Measurements from ENCODE around the gene CDK6. TPM values are rescaled to one million over a fixed set of nuclear protein-coding genes. Genes with fewer than 3 reads are reported as not detected.
"Not testable (repeated sequence)": the region's sequence is repeated elsewhere in the genome, so short reads cannot be mapped to it uniquely, and the experiment has no call there.

The CDK6 gene
- total RNA-seq, 2 donors from 2014 or later = 278 to 404 TPM

DNA sequence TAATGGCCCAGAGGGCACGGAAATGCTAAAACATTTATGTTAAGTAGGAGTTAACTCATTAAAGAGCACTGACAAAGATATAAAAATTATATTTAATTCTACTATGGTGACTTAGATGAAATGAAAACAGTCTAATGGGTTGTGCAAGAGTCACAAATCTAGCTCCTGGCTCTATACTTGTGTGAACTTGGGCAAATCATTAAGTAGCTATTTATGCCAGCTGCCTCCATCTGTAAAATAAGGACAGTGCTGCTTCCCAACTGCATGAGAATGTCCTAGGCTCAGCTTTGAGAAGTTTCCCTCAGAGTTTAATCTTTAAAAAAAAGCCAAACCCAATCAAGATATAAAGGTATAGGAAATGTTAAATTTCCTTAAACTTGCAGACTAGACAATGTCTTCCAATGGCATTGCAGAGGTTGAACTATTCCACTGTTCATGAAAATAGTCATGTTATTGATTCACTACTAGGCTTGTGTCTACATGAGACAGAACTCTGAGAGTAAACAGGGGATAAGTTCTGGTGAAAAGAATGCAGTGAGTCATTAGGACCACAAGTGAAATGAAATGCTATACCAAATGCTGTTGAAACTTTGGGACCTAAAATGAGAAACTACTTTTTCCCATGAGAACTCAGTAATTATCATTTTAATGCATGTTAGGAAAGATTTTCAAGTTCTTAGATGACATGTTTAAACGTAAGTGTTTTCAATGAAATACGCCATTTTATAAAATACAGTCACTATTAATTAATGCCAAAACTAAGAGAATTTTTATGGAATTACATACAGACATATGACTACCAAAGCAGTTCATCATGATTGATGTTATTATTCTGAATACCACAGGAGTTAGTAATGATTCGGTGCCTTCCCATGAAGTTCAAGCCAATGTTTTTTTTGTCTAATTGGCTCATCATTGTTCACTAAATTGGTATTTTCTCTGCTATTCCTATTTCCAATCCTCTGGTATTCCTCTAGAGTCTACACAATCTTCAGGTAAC is 84.2 kb downstream of the CDK6 start:
- no peak overlapping the region for H3K27ac Mint-ChIP-seq
- DNase-seq (ENCODE audit: low spot score) (no peak), ATAC-seq (no peak)
- H3K27me3 Mint-ChIP-seq = no peaks in the 10 kb centered on the region
- H3K9me3 Mint-ChIP-seq = no peaks in the 10 kb centered on the region
- peaks cover 42 to 61% of the 10 kb centered on the region in 2 donors for H3K4me1 Mint-ChIP-seq (ENCODE audit: low read depth in 2 of 2)
- no peak overlapping the region for H3K4me3 Mint-ChIP-seq
- H3K36me3 Mint-ChIP-seq = peaks cover 40% of the 10 kb centered on the region

GRCh38 chr7:92750946-92751345 is 85.4 kb downstream of the CDK6 start:
- H3K4me3 Mint-ChIP-seq = no peak overlapping the region
- peaks cover 37% of the 10 kb centered on the region for H3K36me3 Mint-ChIP-seq
- peaks cover 42 to 67% of the 10 kb centered on the region in 2 donors for H3K4me1 Mint-ChIP-seq (ENCODE audit: low read depth in 2 of 2)

GRCh38 chr7:92750447-92750839 is 85.9 kb downstream of the CDK6 start:
- H3K27ac Mint-ChIP-seq = no peak overlapping the region

More at GRCh38 chr7:92750946-92751345, 85.4 kb downstream of the CDK6 start:
- no peak for ATAC-seq
- Mint-ChIP-seq H3K27me3 (no peaks in the 10 kb centered on the region), H3K9me3 (no peaks in the 10 kb centered on the region), H3K27ac (no peak overlapping the region)
- DNase-seq (ENCODE audit: low spot score) = no peak

DNA sequence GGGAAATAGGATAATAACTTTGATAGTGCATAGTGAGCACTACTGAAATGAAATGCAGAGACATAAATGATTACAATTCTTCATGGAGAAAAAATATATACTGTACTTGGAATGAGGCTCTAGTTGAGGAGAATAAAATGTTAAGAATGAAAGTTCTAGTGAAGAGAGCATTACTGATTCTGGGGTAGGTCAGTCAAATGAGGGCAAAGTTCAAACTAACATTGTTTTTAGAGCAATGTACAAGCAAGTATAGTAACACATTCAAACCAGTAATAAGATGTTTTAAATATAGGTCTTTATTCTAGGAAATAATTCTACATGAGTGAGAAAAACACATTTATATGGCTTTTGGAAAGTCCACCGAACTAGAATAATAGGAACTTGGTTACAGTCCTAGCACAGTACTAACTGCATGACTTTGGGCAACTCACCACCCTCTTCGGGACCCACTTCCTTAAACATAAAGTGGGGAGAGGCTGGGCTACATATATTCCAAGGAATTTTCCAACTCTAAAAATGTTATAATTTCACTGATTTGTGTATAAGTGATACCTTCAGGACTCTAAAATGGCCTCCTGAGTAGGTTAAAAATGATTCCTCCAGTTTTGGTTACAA is 86.4 kb downstream of the CDK6 start:
- DNase-seq (ENCODE audit: low spot score) (no peak), ATAC-seq (no peak)
- H3K36me3 Mint-ChIP-seq = peaks cover 34% of the 10 kb centered on the region
- H3K4me3 Mint-ChIP-seq = peak overlapping the region; percentile 7
- H3K4me1 Mint-ChIP-seq (ENCODE audit: low read depth in 2 of 2) = peaks cover 32 to 61% of the 10 kb centered on the region in 2 donors
- H3K27ac Mint-ChIP-seq = peak overlapping the region; percentile 22 to 70
- no peaks in the 10 kb centered on the region for H3K27me3 Mint-ChIP-seq
- H3K9me3 Mint-ChIP-seq = no peaks in the 10 kb centered on the region

More at GRCh38 chr7:92750447-92750839, 85.9 kb downstream of the CDK6 start:
- peaks cover 37 to 66% of the 10 kb centered on the region in 2 donors for H3K4me1 Mint-ChIP-seq (ENCODE audit: low read depth in 2 of 2)
- H3K9me3 Mint-ChIP-seq = no peaks in the 10 kb centered on the region
- ATAC-seq (no peak), DNase-seq (ENCODE audit: low spot score) (no peak)
- peaks cover 36% of the 10 kb centered on the region for H3K36me3 Mint-ChIP-seq
- no peak overlapping the region for H3K4me3 Mint-ChIP-seq
- no peaks in the 10 kb centered on the region for H3K27me3 Mint-ChIP-seq

- Mint-ChIP-seq H3K4me3 (no peak overlapping the region), H3K9me3 (no peaks in the 10 kb centered on the region), H3K27me3 (no peaks in the 10 kb centered on the region), H3K27ac (peak overlapping the region; percentile 22 to 70), H3K4me1 (ENCODE audit: low read depth in 2 of 2) (peaks cover 26 to 55% of the 10 kb centered on the region in 2 donors), H3K36me3 (peaks cover 30% of the 10 kb centered on the region)
- ATAC-seq = no peak
- DNase-seq (ENCODE audit: low spot score) = no peak
Observed at GRCh38 chr7:92749327-92749755, 87.0 kb downstream of the CDK6 start.

DNA sequence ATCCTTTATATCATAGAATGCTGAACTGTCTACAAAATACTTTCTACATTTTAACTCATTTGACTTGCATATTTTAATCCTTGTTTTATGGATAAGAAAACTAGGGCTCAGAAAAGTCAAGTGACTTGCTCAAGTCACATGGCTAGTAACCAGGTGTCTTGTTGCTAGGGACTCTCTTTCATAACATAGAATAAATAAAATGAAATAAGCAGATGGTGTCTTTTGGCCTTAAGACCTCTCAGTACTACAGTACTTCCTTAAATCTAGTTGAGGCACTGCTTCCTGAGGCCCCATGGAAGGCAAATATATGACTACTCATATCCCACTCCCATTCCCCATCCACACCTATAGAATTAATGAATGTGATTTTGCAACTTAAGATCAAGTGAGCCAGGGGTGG is 87.9 kb downstream of the CDK6 start:
- H3K4me1 Mint-ChIP-seq (ENCODE audit: low read depth in 2 of 2) = peaks cover 27 to 55% of the 10 kb centered on the region in 2 donors
- H3K27ac Mint-ChIP-seq = no peak overlapping the region
- DNase-seq (ENCODE audit: low spot score) (no peak), ATAC-seq (no peak)
- H3K36me3 Mint-ChIP-seq = peaks cover 31% of the 10 kb centered on the region
- no peak overlapping the region for H3K4me3 Mint-ChIP-seq
- peaks cover 6% of the 10 kb centered on the region for H3K9me3 Mint-ChIP-seq
- no peaks in the 10 kb centered on the region for H3K27me3 Mint-ChIP-seq

DNA sequence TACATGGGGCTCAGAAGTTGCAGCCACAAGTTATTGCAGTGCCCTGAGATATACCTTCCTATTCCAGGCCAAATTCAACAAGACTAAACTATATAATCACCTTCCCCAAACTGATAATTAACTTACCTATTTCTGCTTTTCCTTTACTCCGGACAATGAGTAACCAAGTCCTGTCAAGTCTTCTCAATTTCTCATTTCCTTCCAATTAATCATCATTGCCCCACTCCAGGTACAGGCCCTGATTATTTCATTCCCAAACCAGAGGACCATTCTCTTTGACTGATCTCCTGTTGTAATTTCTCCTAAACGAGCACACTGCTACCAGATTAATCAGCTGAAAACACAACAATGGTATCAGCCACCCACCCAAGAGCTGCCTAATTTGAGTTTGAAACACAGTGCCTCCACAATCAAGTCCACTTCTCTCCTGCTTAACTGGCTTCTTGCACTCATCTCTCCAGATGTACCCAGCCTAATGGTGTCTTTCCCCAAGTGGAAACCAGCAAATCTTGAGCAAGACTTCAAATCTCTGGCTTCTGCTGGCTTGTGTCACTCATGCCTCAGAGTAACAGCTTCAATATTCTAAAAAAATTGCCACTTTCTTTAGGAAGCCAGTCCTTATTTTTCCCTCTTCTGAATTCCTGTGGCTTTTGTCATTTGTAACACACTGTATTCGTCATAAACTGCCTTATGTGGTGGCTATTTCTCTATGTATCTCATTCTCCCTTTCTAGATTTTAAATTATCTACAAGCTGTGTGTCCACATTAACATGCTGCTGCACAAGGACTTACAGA is 89.1 kb downstream of the CDK6 start:
- Mint-ChIP-seq H3K27ac (peak overlapping the region in 1 of 2 donors; percentile 19), H3K4me1 (ENCODE audit: low read depth in 2 of 2) (peaks cover 30 to 53% of the 10 kb centered on the region in 2 donors), H3K27me3 (no peaks in the 10 kb centered on the region), H3K4me3 (no peak overlapping the region), H3K36me3 (peaks cover 35% of the 10 kb centered on the region), H3K9me3 (peaks cover 8% of the 10 kb centered on the region)
- no peak for ATAC-seq
- DNase-seq (ENCODE audit: low spot score) = no peak

GRCh38 chr7:92745241-92745640 is 91.1 kb downstream of the CDK6 start:
- Mint-ChIP-seq H3K9me3 (peaks cover 8% of the 10 kb centered on the region), H3K4me1 (ENCODE audit: low read depth in 2 of 2) (peaks cover 37 to 51% of the 10 kb centered on the region in 2 donors), H3K36me3 (peaks cover 38% of the 10 kb centered on the region), H3K27ac (no peak overlapping the region), H3K4me3 (no peak overlapping the region), H3K27me3 (no peaks in the 10 kb centered on the region)
- no peak for ATAC-seq
- no peak for DNase-seq (ENCODE audit: low spot score)

DNA sequence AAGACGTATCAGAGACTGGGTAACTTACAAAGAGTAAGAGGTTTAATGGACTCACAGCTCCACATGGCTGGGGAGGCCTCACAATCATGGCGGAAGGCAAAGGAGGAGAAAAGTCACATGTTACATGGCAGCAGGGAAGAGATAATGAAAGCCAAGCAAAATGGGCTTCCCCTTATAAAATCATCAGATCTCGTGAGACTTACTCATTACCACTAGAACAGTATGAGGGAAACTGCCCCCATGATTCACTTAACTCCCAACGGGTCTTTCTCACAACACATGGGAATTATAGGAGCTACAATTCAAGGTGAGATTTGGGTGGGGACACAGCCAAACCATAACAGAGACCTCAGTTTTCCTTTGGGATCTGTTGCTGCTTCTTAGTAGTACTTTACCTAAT is 92.2 kb downstream of the CDK6 start:
- H3K4me1 Mint-ChIP-seq (ENCODE audit: low read depth in 2 of 2) = peaks cover 35 to 52% of the 10 kb centered on the region in 2 donors
- not testable (repeated sequence) for H3K4me3 Mint-ChIP-seq; H3K9me3 Mint-ChIP-seq; ATAC-seq; DNase-seq (ENCODE audit: low spot score); H3K27me3 Mint-ChIP-seq
- H3K27ac Mint-ChIP-seq = peak overlapping the region; percentile 20
- H3K36me3 Mint-ChIP-seq = peaks cover 36% of the 10 kb centered on the region

DNA sequence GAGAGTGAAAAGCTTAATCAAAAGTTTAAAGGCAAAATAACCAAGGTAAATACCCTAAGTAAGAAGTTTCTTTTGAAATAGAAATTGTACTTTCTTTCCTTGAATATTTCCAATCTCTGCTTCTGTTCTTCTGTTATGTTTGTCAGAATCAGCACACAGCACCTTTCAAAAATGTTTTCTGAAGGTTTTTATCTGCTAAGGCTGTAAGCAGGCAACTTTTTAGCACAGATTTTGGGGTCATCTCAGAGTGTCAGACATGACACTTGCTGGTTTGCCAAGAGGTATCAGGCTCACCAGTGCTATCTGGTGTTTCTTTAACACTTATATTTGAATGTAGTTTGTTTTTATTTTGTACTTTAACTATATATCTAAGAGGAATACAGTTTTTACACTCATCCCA is 94.2 kb downstream of the CDK6 start:
- H3K36me3 Mint-ChIP-seq = peaks cover 34% of the 10 kb centered on the region
- H3K27me3 Mint-ChIP-seq = no peaks in the 10 kb centered on the region
- H3K4me3 Mint-ChIP-seq = no peak overlapping the region
- no peak for DNase-seq (ENCODE audit: low spot score)
- peaks cover 36 to 54% of the 10 kb centered on the region in 2 donors for H3K4me1 Mint-ChIP-seq (ENCODE audit: low read depth in 2 of 2)
- no peak for ATAC-seq
- H3K27ac Mint-ChIP-seq = peak overlapping the region in 1 of 2 donors; percentile 45
- peaks cover 8% of the 10 kb centered on the region for H3K9me3 Mint-ChIP-seq

DNA sequence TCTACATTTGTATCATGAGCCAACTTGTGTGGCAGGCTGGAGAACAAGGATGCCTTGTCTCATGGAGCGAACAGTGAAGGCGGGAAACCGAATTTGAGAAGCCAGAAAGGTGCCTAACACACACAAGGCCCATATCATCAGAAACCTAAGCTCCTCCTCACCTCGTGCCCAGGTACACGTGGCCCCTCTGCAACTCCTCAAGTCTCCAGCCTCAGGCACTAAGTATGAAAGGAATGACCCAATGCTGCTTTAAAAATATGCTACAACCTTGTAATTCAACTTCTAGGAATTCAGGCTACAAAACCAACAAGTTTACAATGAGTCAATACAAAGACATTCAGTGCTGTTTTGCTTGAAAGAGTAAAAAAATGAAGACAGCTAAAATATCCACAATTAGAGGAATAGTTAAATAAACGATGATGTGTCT is 95.7 kb downstream of the CDK6 start:
- peaks cover 41% of the 10 kb centered on the region for H3K36me3 Mint-ChIP-seq
- H3K4me1 Mint-ChIP-seq (ENCODE audit: low read depth in 2 of 2) = peaks cover 40 to 56% of the 10 kb centered on the region in 2 donors
- H3K27ac Mint-ChIP-seq = peak overlapping the region in 1 of 2 donors; percentile 42
- peaks cover 8% of the 10 kb centered on the region for H3K9me3 Mint-ChIP-seq
- DNase-seq (ENCODE audit: low spot score) (no peak), ATAC-seq (no peak)
- no peak overlapping the region for H3K4me3 Mint-ChIP-seq
- no peaks in the 10 kb centered on the region for H3K27me3 Mint-ChIP-seq

GRCh38 chr7:92740134-92740533 is 96.2 kb downstream of the CDK6 start:
- H3K27me3 Mint-ChIP-seq = no peaks in the 10 kb centered on the region
- DNase-seq (ENCODE audit: low spot score) (no peak), ATAC-seq (no peak)
- peak overlapping the region in 1 of 2 donors; percentile 6 for H3K27ac Mint-ChIP-seq
- H3K36me3 Mint-ChIP-seq = peaks cover 41% of the 10 kb centered on the region
- no peak overlapping the region for H3K4me3 Mint-ChIP-seq
- H3K4me1 Mint-ChIP-seq (ENCODE audit: low read depth in 2 of 2) = peaks cover 40 to 55% of the 10 kb centered on the region in 2 donors
- H3K9me3 Mint-ChIP-seq = peaks cover 8% of the 10 kb centered on the region

GRCh38 chr7:92739091-92739490 is 97.3 kb downstream of the CDK6 start:
- Mint-ChIP-seq H3K9me3 (peaks cover 7% of the 10 kb centered on the region), H3K4me3 (no peak overlapping the region), H3K27me3 (no peaks in the 10 kb centered on the region), H3K27ac (peak overlapping the region in 1 of 2 donors; percentile 6), H3K4me1 (ENCODE audit: low read depth in 2 of 2) (peaks cover 42 to 62% of the 10 kb centered on the region in 2 donors), H3K36me3 (peaks cover 46% of the 10 kb centered on the region)
- DNase-seq (ENCODE audit: low spot score) = no peak
- no peak for ATAC-seq

Measured in natural killer cell treated with Interleukin-12 subunit alpha and Interleukin-12 subunit beta and Interleukin-15 and Interleukin-18, amount 100 ng/mL, for 72 hours (primary cell).